ENCODE measurements around the gene IGF2BP2.

DNA sequence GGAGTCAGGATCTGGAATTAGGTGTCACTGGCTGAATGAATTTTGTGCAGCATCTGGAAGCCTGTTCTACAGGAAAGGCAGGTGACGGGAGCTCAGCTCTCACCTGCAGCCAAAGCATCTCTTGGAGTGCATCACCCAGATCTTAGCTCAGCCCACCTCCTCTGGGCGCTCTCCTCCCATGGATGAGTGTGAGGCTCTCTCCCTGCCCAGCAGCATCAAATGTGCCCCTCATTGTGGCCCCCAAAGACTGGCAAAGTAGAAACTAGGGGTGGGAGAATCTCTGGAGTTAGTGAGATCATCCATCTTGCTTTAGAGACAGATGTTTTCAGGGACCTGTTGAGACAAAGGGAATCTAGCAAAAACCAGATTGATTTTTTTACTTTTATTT lies 170.1 kb downstream of the IGF2BP2 start:
- TF ChIP-seq, protein P1, sequence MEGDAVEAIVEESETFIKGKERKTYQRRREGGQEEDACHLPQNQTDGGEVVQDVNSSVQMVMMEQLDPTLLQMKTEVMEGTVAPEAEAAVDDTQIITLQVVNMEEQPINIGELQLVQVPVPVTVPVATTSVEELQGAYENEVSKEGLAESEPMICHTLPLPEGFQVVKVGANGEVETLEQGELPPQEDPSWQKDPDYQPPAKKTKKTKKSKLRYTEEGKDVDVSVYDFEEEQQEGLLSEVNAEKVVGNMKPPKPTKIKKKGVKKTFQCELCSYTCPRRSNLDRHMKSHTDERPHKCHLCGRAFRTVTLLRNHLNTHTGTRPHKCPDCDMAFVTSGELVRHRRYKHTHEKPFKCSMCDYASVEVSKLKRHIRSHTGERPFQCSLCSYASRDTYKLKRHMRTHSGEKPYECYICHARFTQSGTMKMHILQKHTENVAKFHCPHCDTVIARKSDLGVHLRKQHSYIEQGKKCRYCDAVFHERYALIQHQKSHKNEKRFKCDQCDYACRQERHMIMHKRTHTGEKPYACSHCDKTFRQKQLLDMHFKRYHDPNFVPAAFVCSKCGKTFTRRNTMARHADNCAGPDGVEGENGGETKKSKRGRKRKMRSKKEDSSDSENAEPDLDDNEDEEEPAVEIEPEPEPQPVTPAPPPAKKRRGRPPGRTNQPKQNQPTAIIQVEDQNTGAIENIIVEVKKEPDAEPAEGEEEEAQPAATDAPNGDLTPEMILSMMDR (IDR thresholded peaks at IDR 0.05; ENCODE audit: poor library complexity) = no peak
- TF ChIP-seq EZH2 (IDR thresholded peaks at IDR 0.05; ENCODE audit: borderline replicate concordance) = no peak

Measured in hepatocyte (in vitro differentiated cells).